EH (cell line): ENCODE measurements around the gene AFDN.

Experiments used
- DNase-seq: peaks from one replicate; pipeline ENCODE4 v3.0.0-alpha.2; 2015; ENCODE audit warnings: low read depth

Gene AFDN

DNA sequence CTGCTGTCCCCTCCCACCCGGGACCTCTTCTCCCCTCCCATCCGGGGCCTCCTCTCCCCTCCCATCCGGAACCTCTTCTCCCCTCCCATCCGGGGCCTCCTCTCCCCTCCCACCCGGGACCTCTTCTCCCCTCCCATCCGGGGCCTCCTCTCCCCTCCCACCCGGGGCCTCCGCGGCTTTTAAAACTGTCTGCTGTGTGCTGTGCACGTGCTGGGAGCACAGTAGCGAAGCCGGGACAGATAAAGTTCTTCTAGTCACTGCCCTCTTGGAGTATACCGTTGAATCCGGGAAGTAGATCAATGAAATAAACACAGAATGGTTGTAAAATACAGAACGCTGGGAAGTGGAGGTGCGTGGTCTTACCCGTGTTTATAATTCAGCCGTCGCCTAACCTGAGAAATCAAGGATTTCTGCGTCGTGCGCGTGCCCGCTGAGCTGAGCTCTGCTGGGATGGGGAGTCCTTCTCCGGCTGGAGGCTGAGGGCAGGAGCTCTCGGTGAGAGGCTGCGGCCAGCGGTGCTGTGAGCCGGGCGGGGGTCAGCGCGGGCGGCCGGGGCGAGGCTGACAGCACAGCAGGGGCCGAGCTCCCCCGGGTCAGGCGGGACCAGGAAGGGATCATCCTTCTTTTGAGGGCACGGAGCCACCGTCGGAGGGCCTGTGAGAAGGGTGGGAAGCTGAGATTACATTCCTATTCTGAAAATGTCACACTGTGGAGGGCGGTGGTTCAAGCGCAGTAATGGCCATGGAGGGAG is 151.2 kb downstream of the AFDN start:
- no peak for DNase-seq

DNA sequence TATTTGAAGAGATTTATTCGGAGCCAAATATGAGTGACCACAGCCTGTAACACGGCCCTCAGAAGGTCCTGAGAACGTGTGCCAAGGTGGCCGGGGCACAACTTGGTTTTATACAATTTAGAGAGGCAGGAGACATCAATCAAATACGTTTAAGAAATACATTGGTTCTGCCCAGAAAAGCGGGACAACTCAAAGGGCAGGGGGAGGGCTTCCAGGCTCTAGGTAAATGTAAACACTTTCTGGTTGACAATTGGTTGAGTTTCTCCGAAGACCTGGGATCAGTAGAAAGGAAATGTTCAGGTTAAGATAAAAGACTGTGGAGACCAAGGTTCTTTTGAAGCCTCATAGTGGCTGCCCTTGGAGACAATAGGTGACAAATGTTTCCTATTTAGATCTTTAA is 151.9 kb downstream of the AFDN start:
- DNase-seq = no peak

DNA sequence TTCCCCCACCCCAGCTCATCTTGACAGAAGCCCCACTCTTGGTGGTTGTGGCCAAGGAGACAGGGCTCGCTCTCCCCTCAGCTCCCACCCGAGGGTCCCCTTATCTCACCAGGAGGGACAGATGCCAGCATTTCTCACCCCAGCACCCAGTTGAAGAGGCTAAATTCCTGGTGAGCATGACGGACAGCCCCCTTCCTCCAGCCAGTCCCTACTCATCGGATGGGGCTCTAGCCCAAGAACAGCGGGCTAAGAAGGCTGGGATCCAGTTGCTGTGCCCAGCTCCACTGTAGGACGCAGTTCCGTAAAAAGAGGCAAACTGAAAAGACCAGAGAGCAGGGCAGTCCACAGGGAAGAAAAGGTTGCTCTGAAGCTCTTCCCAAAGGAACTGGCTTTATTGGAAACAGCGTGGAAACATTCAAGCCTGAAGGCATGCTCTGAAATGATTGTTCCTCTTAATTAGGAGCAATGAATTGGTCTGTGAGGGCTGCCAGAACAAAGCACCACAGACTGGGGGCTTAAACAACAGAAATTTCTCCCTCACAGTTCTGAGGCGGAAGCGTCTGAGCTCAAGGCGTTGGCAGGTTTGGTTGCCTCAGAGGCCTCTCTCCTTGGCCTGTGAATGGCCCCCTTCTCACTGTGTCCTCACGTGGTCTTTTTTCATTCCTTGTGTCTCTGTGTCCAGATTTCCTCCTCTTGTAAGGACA is 152.9 kb downstream of the AFDN start:
- DNase-seq = no peak

DNA sequence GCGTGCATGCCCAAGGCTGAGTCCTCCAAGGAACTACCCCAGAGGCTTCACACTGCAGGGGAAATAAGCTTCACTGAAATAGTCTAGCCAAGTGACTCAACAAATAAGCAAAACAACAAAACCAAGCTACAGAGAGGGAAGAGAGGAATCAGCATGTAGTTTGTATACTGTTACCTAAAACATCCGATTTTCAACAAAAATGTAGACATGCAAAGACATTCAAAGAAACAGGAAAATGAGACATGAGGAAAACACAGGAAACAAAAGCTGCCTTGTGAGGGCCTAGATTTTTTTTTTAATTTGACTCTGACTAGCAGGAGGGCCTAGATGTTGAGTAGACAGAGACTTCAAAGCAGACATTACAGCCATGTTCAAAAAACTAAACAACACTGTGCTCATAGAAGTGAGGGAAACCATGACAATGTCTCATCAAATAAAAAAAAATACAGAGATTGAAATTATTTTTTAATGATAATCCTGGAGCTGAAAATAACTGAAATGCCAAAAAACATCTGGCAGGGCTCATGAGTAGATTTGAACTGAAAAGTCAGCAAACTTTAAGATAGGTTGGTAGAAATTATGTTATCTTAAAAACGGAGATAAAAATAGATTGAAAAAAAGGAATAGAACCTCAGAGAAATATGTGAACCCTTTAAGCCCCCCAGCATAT is 154.3 kb downstream of the AFDN start:
- DNase-seq = no peak

DNA sequence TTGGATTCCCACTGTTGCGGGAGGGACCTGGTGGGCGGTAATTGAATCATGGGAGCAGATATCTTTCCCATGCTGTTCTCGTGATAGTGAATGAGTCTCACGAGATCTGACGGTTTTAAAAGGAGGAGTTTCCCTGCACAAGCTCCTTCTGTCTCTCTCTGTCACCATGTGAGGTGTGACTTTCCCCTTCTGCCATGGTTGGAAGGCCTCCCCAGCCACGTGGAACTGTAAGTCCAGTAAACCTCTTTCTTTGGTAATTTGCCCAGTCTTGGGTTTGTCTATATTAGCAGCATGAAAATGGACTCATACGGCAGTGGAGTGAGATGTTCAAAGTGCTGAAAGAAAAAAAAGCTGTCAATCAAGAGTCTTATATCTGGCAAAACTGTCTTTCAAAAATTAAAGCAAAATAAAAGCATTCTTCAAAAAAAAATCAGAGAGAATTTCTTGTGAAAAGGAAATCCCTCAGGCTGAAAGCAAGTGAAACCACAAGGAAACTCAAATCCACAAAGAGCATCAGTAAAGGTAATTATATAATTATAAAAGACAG is 155.3 kb downstream of the AFDN start:
- DNase-seq = no peak

DNA sequence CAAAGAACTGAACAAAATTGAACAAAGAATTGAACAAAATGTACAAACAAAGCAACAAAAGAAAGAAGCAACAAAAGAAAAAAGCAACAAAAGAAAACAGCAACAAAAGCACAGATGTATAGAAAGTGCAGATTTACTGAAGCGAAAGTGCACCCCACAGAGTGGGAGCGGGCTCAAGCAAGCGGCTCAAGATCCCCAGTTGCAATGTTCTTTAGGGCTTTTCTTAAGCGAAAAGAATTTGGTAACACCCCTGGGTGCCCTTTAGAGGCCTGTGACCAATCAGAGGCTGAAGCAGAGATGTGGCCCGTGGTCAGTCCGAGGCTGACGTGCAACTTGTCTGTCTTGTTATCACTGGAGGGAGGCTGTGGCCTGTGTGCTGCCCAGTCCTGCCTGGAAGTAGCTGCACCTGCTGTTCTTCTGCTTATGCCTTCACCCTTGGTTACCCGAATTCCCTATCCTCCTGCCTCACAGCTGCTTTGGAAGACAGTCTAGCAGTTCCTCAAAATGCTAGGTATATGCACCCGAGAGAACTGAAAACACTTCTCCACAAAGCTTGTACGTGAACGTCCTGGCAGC is 157.5 kb downstream of the AFDN start:
- no peak for DNase-seq

DNA sequence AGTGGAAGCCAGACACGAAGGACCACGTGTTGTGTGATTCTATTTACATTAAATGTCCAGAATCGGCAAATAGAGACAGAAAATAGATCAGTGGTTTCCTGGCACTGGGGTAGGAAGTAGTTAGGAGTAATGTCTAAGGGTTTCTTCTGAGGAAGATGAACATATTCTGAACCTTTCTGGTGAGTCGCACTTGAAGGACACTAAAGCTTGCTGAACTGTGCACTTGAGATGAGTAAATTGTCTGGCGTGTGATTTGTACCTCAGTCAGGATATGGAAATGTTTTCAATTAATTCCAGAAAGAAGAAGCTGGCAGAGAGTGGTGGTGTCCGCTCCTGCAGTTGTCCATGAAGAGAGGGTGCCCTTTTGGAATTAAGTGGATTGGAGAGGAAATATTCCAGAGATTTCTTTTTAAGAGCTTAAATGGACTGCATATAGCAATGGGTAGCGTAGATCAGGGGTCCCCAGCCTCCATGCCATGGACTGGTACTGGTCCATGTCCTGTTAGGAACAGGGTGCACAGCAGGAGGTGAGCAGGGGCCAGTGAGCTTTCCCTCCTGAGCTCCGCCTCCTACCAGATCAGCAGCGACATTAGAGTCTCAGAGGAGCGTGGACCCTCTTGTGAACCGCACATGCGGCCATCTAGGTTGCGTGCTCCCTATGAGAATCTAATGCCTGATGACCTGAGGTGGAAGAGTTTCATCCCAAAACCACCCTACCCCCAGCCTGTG is 158.3 kb downstream of the AFDN start:
- no peak for DNase-seq

DNA sequence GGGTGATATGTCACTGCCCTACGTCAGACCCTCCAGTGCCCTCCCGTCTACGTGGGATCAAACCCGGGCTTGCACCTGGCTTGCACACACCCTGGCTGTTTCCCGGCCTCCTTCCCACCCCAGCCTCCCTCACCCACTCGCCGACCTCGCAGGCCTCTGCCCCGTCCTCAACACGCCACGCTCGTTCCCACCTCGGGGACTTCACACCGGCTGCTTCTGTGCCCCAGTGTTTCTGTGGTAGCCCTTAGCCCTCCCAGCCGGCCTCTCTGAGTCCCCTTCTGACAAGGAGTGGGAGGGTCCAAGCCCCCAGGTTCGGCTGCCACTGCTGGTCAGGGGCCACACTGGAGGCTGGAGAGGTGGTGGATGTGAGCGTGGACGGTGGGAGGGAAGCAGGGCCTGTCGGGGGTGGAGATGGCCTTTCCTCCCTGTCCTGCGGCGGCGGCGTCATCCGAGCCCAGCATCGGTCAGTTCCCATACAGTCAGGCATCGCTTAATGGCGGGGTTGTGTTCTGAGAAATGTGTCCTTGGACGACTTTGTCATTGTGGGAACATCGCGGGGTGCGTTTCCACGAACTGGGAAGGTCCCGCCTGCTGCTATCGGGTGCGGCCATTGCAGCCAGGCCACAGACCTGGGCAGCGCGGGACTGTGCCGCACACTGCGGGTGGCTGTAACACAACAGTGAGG is 159.3 kb downstream of the AFDN start:
- DNase-seq = no peak

DNA sequence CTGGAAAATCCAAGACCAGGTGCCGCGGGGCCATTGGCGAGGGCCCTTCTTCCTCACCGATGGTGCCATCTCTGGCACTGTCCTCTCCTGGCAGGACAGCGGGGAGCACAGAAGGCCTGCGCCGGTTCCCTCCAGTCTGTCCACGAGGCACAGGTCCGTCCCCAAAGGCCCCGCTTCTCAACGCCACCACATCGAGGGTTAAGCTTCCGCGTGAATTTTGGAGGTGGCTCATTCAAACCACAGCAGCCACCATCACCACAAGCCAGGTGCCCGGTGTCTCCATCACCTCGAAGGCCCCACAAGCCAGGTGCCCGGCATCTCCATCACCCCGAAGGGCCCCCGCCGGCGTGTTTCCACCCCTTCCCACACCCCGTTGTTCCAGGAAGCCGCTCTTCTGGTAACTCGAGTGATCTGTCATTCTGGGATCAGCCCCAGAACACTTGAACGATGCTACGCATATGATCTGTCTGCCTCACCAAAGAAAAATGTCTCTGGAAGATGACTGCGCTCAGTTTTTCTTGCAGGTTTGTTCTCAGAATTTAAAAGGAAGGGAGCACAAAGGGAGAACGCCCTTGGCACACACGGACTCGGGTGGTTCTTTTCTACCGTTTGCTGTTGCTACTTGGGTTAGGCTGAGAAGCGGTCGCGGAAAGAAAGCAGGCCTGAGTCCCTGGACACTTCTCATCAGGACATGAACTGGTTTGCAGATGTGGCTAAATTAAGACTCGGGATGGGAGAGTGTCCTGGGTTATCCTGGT is 160.9 kb downstream of the AFDN start:
- DNase-seq = no peak

DNA sequence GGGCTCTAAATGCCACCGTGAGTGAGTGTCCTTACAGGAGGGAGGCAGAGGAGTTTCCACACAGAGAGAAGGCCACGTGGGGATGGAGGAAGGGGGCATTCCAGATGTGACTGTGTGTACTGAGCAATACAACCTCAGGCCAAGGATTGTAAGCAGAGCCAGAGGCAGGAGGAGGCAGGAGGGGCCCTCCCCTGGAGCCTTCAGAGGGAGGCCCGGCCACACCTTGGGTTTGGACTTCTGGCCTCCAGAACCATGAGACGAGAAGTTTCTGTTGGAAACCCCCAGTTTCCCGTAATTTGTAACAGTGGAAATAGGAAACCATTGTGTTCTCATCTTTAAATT is 161.4 kb downstream of the AFDN start:
- DNase-seq = peak; percentile 17

DNA sequence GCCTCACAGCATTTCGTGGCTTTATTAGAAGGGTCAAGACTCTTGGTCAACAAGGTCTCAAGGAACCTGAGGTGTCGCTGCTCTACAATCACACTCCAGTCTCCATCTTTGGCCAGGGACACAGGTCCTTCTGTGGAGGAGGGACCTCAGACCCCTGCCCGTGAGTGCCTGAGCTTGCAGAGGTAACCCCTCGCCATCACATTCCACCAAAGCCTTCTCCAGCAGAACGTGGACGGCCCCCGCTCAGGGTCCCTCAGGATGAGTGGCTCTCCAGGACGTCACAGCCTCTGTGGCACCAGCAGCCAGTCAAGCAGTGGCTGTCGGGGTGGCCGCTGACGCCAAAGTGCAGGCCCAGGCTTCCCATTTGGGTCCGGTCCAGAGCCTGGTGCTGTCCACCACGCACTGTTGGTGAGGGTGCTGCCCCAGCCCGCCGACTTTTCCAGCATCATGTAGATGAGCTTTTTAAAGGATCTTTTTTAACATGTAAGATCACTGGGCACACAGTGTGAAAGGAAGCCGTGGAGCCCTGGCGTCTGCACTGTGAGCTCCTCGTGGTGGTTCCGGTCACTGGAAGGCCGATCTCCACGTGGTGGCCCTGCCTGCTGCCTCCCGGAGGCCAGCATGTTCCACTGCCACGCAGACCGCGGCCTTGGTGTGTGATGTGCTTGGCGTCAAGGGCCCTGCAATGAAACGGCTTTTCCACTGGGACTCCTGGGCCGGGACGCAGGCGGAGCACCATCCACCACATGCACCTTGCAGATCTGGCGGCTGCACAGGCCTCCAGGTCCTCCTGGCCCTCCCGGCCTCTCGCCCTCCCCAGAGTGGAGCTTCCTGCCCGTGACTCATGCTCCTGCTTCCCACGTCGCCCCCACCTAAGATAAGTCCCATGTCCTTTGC is 162.5 kb downstream of the AFDN start:
- DNase-seq = no peak

DNA sequence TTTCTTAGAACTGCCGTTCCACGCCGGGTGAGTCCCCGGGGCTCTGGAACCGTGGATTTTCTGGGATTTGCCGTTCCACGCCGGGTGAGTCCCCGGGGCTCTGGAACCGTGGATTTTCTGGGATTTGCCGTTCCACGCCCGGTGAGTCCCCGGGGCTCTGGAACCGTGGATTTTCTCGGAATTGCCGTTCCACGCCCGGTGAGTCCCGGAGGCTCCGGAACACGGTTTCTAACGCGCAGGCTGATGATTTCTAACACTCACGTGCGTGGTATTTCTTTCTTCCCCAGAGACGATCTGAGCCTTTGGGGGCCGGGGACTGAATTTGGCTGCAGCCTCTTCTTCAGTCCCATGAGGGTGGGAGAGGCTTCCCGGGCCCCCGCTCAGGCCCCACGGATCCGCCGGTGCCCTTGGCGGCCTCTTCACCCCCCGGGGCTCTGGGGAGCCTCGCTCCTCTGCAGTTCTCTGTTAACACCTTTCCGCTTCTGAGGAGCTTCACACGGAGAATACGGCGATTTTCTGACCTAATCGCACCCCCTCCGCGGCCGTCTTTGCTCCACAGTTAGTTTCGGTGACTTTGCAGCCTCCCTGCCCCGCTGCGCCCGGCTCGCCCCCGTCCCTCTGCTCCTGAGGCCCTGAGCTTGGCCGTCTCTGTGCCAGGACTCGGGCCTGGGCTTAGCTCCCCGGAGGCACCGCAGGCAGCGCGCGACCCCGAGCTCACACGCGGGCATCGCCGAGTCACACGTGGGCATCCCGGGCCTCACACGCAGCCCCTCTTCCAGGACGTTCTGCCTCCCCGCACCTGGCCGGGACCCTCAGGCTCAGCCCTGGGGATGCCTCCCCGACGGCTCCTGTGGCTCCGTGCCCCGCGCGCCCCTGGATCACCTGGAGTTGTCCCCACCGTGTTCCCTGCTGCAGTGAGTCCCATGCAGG is 163.6 kb downstream of the AFDN start:
- no peak for DNase-seq

DNA sequence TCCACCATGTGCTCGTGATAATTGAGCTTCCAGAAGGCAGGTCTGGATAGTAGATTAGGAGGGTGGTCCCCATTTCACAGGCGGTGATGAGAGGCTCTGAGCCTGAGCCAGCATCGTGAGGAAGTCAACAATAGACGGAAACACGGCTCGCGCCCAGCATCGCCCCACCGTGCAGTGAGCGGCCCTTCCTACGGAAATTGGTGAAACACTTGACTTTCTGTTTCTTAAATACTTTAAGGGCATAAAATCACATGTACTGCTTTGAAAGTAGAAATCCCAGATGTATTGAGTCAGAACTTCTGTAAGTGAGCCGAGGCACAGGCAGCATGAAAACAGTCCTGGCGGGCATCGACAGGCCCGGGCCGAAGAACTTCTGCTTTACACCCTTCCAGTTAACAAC is 166.5 kb downstream of the AFDN start:
- no peak for DNase-seq

DNA sequence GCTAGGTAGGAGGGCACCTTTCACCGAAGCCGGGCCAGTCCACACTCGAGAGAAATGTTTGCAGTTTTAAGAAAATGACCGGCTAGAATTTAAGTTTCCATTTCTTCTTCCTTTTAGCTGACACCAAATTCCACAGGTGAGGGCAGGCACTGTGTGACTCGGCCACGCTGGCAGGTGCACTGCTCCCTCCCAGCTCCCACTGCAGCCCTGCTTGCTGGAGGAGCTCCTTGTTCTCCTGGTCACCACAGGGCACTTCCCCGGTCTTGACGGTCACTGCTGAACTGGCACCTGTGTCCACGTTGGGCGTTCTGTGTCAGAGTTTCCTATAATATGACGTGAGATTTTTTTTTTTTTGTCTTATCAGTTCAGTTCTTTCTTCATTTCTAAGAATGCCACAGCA is 167.1 kb downstream of the AFDN start:
- no peak for DNase-seq

DNA sequence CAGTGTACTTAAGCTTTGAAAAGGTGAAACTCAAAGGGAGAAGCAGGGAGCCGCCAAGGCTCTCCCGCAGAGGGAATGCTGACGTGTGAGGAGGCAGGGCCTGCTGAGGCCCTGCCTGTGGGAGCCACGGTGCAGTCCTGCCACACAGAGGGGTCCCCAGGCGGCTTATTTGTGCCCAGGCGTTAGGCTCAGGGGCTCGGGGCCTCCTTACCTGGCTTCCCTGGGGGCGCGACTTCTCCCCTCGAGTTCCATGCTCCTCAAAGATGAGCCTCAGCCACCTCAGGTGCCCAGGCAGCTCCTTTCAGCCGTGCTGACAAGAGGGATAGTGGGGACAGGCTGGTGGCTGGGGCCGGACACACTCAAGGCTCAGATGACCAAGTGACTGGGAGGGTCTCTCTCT is 168.6 kb downstream of the AFDN start:
- DNase-seq = no peak

DNA sequence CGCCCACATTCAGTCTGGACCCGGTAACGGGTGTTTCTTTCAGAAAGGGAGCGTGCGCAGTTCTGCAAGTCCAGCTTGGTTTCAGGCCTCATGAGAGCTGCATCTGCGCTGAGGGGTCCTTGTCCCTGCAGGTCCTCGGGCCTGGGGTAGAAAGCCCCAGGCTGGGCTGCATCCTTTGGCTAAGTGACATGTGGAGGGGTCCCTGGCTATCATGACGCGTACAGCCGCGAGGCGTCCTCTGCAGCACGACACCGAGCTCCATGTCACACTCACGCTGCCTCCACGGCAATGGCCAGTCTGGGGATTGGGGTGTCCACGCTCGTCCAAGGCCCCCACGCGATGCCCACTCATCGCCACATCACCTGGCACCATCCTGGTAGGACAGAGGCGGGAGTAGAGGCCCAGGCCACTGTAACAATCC is 169.0 kb downstream of the AFDN start:
- DNase-seq = no peak

DNA sequence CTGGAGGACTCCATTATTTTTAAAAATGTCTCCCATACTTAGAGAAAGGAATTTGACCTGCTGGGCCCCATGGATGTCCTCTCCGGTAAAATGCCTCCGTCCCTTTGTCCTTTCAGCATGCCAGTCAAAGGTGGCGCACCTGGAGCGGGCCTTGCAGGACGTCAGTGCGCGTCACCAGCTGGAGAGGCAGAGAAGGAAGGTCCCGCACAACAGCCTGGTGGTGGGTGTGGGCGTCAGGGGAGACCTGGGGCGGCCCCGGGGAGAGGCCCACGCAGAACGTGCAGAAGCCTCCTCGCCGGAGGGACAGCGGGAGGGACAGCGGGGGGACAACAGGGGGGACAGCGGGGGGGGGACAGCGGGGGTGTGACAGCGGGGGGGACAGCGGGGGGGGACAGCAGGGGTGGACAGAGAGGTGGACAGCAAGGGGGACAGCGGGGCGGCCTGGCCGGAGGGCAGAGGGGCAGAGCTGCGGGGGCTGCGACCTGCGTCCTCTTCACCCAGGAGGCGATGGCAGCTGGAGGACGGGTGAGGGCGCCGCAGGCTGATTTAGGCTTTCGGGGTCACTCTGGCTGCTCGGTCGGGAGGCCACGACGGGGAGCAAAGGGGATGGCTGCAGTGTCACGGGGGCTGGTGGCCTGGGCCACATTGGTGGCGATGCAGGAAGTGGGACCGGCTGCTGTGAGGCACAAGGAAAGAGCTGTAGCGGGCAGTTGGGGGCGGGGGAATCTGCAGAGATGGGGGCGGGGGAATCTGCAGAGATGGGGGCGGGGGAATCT is 169.9 kb downstream of the AFDN start:
- DNase-seq = no peak

DNA sequence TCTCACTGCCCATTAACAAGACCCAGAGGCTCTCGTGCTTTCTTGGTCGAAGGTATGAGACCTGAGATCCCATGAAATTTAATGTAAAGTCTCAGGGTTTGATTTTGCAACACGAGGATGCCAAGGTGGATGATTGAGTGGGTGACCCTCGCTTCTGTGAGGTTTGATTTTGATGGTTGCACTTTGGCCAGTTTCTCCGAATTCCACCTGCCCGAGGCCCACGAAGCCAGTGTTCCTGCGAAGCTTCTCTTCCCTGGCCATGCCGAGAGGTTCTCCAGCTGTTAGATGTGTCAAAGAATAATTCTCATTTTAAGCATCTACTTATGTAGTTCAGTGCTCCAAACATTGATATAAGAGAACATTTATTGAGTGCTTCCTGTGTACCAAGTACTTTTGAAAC is 170.9 kb downstream of the AFDN start, which contains the start of gene KIF25:
TSS of gene KIF25 (plus strand) at position 30 of the 400 bp plus-strand sequence. CDS start 31,915 bp downstream, outside the sequence.
- no peak for DNase-seq
